HG03439 (cell line): Measurements from ENCODE around the gene GGNBP2.
"Not testable (repeated sequence)": the region's sequence is repeated elsewhere in the genome, so short reads cannot be mapped to it uniquely, and the experiment has no call there.

ENCODE experiments used
- ATAC-seq: cut with Tn5 transposase; IDR thresholded peaks from one replicate; pipeline ENCODE4 v1.9.1; 2021; ENCODE audit warnings: mild to moderate bottlenecking, moderate library complexity; ENCODE audit not compliant: unreplicated experiment

GGNBP2 gene, protein sequence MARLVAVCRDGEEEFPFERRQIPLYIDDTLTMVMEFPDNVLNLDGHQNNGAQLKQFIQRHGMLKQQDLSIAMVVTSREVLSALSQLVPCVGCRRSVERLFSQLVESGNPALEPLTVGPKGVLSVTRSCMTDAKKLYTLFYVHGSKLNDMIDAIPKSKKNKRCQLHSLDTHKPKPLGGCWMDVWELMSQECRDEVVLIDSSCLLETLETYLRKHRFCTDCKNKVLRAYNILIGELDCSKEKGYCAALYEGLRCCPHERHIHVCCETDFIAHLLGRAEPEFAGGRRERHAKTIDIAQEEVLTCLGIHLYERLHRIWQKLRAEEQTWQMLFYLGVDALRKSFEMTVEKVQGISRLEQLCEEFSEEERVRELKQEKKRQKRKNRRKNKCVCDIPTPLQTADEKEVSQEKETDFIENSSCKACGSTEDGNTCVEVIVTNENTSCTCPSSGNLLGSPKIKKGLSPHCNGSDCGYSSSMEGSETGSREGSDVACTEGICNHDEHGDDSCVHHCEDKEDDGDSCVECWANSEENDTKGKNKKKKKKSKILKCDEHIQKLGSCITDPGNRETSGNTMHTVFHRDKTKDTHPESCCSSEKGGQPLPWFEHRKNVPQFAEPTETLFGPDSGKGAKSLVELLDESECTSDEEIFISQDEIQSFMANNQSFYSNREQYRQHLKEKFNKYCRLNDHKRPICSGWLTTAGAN

DNA sequence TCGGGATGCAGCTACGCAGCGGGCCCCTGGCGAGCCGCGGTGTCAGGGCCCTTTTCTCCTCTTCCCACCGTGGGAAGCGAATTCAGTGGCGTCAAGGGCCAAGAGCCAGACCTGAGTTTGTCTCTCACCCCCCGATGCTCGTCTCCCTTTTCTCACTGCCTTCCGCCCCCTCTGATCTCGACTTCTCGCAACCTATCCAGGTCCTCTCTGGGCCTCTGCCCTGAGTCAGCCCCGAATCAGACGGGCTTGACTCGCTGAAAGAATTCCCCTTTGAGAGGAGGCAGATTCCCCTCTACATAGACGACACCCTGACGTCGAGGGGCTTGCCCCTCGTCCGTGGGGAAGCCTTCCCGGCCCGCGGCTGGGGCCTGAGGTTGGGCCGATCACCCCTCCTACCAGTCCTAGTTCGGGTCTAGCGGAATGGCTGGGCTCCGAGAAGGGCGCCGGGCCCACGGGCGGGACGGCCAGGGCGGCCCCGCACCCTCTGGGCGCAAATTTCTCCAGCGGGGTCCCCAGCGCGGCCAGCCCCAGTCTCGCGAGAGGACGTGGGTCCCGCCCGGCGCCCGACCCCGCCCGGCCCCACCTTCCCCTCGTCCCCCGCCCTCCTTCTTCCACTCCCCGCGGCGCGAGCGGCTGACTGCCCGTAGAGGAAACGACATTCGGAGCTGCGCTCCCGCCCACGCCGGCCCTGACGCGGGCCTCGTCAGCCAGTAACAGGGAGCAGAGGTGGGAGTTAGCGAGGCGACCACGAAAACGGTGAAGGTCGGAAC is at the start of gene GGNBP2:
Gene GGNBP2, plus strand, starts transcription at position 613 of the 770 bp plus-strand sequence. CDS start 806 bp downstream, outside the sequence.
- ATAC-seq: peak; percentile 49

DNA sequence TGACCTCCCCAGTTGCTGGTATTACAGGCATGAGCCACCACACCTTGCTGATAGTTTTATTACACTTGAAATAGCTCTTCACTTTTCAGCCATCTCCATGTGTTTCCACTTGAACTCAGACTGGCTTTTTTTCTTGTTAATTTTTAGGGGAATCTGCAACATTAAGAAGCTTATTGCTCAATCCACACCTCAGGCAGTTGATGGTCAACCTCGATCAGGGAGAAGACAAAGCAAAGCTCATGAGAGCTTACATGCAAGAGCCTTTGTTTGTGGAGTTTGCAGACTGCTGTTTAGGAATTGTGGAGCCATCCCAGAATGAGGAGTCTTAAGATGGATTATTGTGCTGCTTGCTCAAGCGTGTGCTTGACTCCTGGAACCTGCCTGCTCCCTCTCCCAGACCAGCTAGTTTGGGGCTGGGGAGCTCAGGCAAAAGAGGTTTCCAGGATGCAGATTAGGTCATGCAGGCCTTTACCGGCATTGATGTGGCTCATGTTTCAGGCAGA is 49.6 kb upstream of the GGNBP2 start:
- no peak for ATAC-seq

DNA sequence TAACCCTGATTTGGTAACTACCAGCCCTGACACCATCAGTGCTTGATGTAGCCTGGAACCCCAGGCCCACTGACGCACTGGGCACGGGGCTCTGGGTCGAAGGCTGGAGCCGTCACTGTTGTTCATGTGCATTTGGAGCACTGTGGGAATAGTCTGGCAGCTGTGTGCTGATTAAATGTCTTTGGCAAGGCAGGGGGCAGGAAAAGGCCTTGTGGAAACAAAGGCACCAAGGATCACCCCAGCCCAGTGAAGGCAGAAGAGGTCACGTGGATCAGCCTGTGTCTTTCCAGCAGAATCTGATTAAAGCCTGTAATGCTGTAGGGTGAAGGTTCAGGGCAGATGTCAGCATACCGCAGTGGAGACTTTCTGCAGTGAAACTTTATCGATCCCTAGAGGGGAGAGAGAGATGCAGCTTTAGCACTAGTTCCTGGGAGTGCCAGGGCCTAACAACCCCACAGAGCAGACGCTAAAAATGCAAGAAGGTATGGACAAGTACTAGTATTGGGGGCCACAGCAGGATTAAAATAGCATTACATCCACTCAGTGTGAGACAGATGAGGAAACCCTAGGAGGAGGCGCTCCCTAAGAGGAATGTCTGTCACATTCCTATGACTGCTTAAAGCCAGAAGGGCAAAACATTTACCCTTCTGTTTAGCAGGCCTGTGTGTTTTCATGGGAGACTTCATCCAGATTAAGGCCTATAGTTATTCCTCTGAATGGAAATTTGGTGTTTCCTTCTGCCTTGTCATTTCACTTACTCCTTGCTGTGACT is 48.5 kb upstream of the GGNBP2 start:
- no peak for ATAC-seq

DNA sequence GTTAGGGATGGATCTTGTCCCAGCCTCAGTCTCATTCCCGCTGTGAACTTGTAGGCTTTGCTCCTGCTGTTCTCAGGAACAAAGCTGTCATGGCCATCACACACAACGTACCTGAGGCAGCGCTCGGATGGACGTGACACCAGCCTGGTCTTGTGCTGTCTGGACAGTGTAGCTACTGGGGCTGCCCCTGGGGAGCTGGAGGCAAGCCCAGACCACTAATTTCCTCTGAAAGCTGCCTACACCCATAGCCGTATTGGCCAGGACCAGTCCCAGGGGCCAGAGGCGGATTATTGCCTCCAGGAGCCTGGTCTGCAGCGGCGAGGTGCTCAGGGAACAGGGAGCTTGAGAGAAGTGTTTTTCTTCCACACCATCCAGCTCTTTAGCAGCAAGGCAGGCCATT is 46.6 kb upstream of the GGNBP2 start:
- no peak for ATAC-seq

DNA sequence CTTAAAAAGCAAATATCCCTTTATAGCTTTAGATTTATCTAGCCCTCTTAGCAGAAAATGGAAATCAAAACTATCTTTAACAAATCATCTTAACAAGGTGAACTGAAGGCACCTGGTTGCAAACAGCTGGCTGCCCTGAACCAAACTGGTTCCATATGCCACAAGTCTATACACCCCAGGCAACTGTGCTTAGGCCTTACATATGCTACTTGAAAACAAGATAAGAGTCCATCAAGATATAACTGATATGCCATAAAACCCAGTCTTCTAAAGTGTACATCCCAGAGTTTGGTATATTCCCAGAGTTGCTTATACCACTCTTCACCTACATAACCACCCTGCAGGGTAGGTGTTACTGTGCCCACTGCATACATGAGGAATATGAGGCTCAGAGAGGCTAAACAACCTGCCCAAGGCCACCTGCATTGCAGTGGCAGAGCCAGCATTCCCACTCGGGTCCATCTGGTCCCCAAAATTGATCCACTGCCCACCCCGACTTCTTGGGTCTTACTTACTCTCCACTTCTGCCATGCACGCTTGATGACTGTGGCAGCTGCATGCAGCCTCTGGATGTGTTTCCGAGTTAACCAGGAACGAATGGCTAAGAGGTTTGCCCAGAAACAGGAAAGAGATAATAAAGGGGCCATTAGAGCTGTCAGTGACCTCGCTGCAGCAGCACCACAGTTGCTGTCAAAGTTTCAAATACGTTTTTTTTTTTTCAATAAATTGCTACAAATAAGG is 46.0 kb upstream of the GGNBP2 start:
- ATAC-seq: no peak

DNA sequence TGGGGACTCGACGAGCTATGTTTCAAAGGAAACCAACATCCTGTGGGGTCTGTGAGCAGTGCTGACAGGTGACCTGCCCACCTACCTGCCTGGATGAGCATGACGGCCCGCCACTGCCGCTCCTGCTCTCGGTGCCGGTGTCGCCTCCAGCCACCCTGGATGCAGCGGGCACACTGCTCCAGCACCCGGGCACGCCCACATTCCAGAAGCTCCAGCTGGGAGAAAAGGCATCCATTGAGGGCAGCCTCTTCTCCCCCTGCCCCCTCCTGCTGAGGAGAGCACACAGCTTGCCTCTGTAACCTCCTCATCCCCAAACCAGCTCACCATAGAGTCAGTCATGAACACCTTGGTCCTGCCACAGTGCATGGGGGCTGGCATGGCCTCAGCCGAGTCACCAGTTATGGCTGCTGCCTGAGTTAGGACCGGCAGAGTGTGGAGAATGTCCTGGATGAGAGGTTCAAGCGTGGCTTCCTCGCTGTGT is 43.9 kb upstream of the GGNBP2 start:
- ATAC-seq: no peak

DNA sequence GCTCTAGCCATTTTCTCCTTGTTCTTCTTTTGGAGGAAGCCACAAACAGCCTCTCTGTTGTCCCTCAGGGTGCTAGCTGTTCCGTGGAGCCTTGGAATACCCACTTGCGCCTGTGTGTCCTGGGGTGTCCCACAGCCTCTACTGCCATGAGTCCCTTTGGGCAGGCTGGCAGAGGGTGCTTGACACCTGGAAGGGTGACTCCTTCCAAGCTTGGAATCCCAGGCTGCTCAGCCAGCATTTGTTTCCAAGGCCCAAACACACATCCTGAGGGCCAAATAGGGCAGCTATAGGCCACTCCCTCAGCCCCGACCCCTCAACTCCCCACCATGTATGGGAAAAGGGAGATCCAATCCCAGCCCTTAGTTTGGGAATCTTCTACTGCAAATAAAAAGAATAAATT is 43.4 kb upstream of the GGNBP2 start:
- ATAC-seq: no peak

DNA sequence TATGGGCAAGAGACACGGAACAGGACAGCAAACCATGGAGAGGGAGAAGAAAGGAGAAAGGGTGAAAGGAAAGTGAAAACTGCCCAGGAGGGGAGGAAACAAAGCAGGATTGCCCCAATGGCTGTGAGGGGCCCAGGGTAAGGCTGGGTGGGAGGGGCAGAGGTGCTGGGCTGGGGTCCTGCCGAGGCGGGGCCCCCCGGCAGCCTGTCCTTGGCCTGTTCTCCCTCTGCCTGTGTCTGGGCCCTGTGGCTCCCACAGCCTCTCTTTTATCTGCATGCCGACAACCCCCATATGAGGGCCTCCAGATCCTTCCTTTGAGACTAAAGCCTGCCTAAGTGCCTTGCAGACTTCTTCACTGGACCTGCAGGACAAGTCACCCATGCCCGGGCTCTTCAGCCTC is 42.8 kb upstream of the GGNBP2 start:
- ATAC-seq: no peak

DNA sequence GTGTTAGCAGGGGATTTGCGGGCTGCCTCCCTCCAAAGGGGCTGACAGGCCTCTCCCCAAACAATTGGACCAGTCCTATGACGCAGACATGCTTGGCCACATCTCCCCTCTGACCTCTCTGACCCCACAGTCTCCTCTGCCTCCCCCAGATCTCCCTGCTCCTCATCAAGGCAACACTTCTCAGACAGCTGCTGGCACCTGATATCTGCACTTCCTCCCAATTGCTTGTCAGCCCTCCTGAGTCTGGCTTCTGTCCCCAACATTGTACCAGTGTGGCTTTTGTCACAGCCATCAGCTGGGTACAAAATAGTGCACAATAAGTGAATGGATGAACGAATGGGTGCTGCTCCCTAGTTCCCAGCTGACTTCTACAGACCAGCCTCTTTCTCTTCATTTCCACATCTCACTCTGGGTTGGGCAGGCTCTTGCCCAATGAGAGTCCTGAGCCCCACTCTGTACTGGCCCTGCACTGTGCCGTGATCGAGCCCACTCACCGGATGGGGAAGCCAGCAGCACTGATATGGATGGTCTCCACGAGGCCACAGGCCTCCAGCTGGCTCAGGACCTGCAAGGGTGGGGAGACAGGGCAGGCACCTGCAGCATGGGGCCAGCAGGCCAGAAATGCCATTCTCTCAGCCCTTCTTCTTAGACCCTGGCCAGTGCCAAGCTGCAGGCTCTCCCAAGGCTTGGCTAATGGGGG is 41.1 kb upstream of the GGNBP2 start:
- ATAC-seq: no peak

DNA sequence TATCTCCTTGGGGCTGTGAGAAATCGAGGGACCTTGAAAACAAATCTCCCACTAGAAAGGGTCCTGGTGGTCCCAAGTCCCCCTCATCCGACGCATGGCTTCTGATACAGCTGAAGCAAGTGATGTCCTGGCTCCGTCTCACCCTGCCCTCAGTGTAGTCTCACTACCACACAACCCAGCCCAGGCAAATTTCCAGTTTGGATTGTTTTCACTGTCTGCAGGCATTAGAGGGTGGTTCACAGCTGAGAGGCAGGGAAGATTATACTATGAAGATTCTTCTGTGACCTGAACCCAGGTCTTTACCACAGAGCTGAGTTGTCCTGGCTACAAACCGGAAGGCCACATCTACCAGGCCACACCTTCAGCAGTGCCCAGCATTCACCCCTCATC is 40.6 kb upstream of the GGNBP2 start:
- no peak for ATAC-seq

DNA sequence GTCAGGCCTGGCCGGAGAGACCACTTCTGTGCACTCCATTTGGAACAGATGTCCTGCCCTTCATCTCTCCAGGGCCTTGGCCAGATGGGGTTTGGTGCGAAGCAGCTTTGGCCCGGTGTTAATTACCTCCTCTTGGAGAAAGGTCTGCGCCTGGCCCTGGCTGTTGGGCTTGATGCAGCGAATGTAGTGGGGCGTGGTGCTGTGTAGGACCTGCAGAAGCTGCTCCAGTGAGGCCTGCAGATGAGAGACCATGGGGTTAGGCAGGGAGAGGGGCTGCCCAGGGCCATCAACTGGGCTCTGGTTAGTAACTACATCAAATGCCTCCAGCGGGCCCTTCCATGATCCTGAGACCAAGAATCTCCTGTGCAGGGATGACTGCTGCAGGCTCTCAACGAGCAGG is 39.5 kb upstream of the GGNBP2 start:
- no peak for ATAC-seq

DNA sequence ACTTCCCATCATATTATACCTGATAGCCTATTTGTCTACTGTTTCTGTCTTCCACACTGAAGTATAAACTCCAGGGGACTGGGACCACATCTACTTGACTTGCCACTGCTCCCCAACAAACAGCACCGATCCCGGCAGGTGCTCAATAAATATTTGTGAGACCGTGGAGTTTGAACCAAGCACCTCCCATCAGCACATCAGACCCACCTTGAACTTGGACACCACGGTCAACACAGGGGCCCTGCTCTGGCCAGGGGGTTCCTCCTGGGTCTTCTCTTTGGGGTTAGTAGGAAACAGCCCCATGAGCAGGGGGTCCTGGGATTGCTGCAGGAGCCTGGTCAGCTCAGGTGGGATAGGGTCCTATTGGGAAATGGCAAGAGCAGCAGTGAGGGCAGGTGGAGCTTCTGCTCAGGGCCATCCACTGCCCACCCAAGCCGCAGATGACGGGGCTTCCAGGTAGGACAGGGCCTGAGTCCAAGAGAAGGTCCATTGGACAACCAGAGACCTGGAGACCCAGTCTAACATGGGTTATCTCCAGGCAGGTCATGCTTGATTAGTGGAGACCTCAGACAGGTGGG is 38.4 kb upstream of the GGNBP2 start:
- ATAC-seq: no peak

DNA sequence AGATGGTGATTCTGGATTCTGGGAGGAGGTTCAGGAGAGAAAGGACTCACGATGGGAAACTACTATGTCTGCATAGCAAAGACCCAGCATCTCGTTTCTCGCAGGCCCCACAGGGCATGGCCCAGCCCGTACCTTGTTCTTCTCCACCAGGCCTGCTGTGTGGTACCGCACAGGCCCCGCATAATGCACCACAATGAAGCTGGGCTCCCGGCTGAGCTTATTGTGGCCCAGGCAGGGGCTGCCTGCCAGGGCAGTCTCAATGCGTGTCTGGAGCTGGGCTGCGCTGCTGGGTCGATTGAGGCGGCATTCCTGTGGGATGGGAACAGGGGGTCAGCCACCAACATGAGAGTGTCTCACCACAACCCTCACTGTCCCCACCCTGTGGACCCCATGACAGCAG is 37.9 kb upstream of the GGNBP2 start:
- ATAC-seq: no peak

DNA sequence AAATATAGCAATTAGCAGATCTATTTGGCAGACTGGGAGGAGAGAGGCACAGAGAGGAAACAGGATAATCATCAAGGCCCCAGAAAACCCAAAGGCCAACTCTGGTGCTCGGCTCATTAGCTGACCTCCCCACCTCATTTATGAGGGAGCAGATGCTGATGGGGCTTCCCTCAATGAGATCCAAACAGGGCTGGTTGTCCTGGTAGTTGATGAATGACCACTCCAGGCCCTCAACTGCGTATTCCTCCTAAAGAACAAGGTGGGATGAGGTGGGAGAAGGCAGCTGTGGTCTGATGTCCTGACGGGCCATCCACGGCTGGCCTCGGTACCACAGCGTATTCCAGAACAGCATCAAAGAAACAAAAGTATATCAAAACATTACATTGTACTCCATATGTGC is 37.5 kb upstream of the GGNBP2 start:
- no peak for ATAC-seq

DNA sequence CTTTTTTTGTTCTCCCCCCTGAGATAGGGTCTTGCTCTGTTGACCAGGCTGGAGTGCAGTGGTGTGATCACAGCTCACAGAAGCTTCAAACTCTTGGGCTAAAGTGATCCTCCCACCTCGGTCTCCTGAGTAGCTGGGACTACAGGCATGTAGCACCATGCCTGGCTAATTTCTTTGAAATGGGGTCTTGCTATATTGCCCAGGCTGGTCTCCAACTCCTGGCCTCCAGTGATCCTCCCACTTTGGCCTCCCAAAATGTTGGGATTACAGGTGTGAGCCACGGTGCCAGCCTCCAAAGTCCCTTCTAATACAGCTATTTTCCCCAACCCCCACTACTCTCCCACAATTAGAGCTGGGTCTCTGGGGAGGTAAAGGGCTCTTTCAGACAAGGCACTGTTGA is 36.3 kb upstream of the GGNBP2 start:
- not testable (repeated sequence) for ATAC-seq

DNA sequence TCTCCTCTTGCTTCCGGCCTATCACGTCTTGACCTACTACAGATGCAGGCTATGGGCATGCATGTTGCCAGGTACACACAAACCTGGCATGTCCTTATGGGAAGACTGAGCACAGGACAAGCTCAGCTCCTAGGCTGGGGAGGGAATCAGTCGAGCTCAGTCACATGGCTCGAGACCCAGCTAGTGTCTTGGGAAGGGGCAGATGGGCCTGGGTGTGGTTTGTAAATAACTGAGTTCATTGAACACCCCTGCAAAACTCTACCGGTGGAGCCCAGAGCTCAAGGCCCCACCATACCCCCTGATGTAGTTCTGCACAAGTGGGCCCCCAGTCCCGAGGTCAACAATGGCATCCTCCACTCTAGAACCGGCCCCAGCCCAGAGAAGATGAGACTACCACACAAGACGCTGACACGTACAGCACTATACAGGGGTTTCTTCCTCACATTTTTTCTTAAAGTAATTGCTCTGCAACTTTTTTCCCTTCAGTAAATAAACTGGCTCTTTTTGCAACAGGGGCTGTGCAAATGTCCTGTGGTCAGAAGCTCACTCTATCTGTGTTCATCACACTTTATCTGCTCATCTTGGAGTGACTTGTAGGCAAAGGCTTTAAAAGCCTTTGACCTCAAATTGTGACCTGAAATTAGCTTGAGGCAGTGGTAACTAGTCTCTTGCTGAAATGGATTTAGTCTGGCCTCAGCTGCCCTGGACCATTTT is 35.3 kb upstream of the GGNBP2 start:
- no peak for ATAC-seq

DNA sequence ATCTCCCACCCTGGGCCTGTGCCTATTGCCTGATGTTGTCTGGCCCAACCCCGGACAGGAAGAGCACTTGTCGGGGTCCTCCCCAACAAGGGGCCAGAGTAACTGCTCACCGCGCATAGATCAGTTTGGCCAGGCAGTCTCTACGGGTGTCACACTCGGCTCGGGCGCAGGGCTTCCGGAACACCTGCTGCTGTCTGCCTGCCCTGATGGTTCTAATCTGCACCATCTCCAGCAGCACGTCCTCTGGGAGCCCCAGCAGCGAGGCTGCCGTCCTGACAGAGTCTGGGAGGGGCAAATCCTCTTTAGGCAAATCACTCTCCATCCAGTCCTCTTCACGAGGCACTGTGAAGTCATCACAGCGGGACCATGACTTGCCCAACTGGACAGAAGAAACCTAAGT is 34.1 kb upstream of the GGNBP2 start:
- ATAC-seq: no peak

DNA sequence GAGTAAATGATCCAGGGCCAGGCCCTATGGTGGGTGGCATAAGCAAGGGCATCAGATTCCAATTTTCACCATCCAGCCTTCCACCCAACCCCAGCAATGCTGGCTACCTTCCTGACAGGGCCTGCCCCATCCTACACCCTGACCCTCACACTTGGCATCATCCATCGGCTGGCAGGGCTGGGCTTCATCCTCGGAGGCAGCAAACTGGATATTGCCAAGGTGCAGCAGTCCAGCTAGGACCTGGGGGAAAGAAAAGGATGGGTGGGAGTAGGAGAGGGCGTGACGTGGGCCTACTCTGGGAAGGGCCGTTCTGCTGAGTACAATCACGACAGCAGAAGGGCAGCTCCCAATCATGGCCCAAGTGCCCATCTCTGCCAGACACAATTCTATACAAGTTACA is 33.5 kb upstream of the GGNBP2 start:
- no peak for ATAC-seq
